Endodermal cell (in vitro differentiated cells): ENCODE measurements around the gene SYNJ2. TPM values are rescaled to one million over a fixed set of nuclear protein-coding genes. Genes with fewer than 3 reads are reported as not detected.
A peak's percentile ranks its signal among the peaks of the same experiment; 100 is the strongest.

Experiments
- DNase-seq: peaks from one replicate; pipeline ENCODE4 v3.0.0-alpha.2; 2017
- H3K27ac ChIP-seq: 2 replicates; pipeline ENCODE4 v1.5.1; 2013; ENCODE audit warnings: mild to moderate bottlenecking, low read depth, low read length, moderate library complexity
- H3K27me3 ChIP-seq: 2 replicates; pipeline ENCODE4 v1.6.1; 2013; ENCODE audit warnings: mild to moderate bottlenecking, low read length, moderate library complexity; ENCODE audit not compliant: insufficient read depth, control insufficient read depth, poor library complexity, severe bottlenecking
- H3K36me3 ChIP-seq: 2 replicates; pipeline ENCODE4 v1.7.0; 2013; ENCODE audit warnings: mild to moderate bottlenecking, low read length, moderate library complexity; ENCODE audit not compliant: control insufficient read depth, insufficient read depth
- H3K4me1 ChIP-seq: one replicate; pipeline ENCODE4 v1.7.0; 2013; ENCODE audit warnings: low read length; ENCODE audit not compliant: control insufficient read depth, insufficient read depth
- H3K4me3 ChIP-seq: 2 replicates; pipeline ENCODE4 v1.5.1; 2013; ENCODE audit warnings: mild to moderate bottlenecking, low read length, moderate library complexity
- H3K9ac ChIP-seq: 2 replicates; pipeline ENCODE4 v1.6.1; 2013; ENCODE audit warnings: mild to moderate bottlenecking, low read length, moderate library complexity; ENCODE audit not compliant: poor library complexity, severe bottlenecking; ENCODE audit errors: extremely low read depth
- H3K9me3 ChIP-seq: 2 replicates; pipeline ENCODE4 v1.6.1; 2013; ENCODE audit warnings: mild to moderate bottlenecking, low read length, moderate library complexity; ENCODE audit not compliant: control insufficient read depth
- H3K27ac Mint-ChIP-seq: 2 replicates; pipeline ENCODE4 v1.8.0; 2020; ENCODE audit warnings: mixed read lengths
- H3K27me3 Mint-ChIP-seq: 2 replicates; pipeline ENCODE4 v1.8.0; 2021; ENCODE audit warnings: mild to moderate bottlenecking, mixed read lengths; ENCODE audit not compliant: insufficient read depth
- H3K36me3 Mint-ChIP-seq: 2 replicates; pipeline ENCODE4 v1.8.0; 2020; ENCODE audit warnings: low read depth, mixed read lengths
- H3K4me1 Mint-ChIP-seq: 2 replicates; pipeline ENCODE4 v1.8.0; 2020; ENCODE audit warnings: mixed read lengths
- H3K4me3 Mint-ChIP-seq: 2 replicates; pipeline ENCODE4 v1.8.0; 2020; ENCODE audit warnings: mild to moderate bottlenecking, moderate library complexity, mixed read lengths
- H3K9me3 Mint-ChIP-seq: 2 replicates; pipeline ENCODE4 v1.8.0; 2020; ENCODE audit warnings: mild to moderate bottlenecking, mixed read lengths
- WGBS, 2 experiments: methylation state at CpG; one replicate each; pipeline versions ENCODE4 v1.1.5 to v1.1.7; 2013; ENCODE audit warnings: missing lambda C conversion rate in 2 of 2, mixed read lengths in 1 of 2; ENCODE audit not compliant: insufficient coverage in 1 of 2, insufficient read length in 1 of 2; 5-methylcytosine and 5-hydroxymethylcytosine counted together
- total RNA-seq, 2 donors: library from RNA; stranded (reverse); fragmentation: NEBNext Ultra II Directional in 1 of 2; extraction: Animal tissue kit (Norgen Biotek cat#: 25700) in 1 of 2; gene quantifications; 2 replicates in 1 of 2; 3 replicates in 1 of 2; pipeline ENCODE4 v1.2.1, GENCODE V29; 2021
- TF ChIP-seq, protein P1 (sequence below): fragments of 200-600 bp; sonication (generic); conservative IDR thresholded peaks from 2 replicates; pipeline ENCODE4 v1.5.0; 2021; ENCODE audit warnings: antibody characterized with exemption, mild to moderate bottlenecking

SYNJ2 gene
- total RNA-seq, 2 donors from 2014 or later: 21.2 to 32.8 TPM

DNA sequence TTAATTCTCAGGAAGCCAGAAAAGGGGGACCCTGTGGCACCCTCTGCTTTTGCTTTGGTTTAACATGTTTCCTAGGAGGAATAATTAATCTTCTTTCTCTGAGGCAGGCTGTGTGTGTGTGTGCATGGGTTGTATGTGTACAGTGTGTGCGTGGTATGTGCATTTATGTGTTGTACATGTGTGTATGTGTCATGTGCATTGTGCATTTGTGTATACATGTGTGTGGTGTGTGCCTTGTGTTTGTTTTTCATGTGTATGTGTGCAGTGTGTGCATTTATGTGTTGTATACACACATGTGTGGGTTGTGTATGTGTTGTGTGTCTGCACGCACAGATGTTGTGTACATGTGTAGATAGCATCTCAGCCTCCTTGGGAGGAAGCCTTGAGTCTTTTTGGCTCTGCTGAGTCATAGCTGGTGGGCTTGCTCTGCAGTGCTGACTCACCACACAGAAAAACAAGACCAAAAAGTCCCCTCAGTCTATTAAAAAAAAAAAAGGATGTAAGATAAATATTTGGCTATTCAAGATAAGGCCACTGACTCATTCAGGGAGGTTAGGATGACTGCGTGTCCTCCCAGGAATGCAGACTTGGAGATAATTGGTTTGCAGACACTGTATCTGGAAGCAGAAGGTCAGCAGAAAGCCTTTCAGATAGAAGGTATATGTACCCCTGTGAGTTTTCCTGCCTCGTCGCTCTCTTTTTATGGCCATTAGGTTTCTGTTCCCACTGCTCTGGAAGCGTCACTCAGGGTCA, 58.6 kb downstream of the SYNJ2 start:
- peaks cover 29% of the 10 kb centered on the region for H3K4me1 Mint-ChIP-seq
- no peaks in the 10 kb centered on the region for H3K9me3 Mint-ChIP-seq
- WGBS, 2 experiments: 84 to 85% methylated on average over 5 to 6 of the region's 6 CpGs
- Histone ChIP-seq H3K9me3 (no peaks in the 10 kb centered on the region), H3K9ac (peak overlapping the region; percentile 39), H3K36me3 (peaks cover 16% of the 10 kb centered on the region), H3K27ac (no peak overlapping the region), H3K4me1 (peaks cover 11% of the 10 kb centered on the region), H3K27me3 (no peaks in the 10 kb centered on the region), H3K4me3 (no peak overlapping the region)
- TF ChIP-seq, protein P1, sequence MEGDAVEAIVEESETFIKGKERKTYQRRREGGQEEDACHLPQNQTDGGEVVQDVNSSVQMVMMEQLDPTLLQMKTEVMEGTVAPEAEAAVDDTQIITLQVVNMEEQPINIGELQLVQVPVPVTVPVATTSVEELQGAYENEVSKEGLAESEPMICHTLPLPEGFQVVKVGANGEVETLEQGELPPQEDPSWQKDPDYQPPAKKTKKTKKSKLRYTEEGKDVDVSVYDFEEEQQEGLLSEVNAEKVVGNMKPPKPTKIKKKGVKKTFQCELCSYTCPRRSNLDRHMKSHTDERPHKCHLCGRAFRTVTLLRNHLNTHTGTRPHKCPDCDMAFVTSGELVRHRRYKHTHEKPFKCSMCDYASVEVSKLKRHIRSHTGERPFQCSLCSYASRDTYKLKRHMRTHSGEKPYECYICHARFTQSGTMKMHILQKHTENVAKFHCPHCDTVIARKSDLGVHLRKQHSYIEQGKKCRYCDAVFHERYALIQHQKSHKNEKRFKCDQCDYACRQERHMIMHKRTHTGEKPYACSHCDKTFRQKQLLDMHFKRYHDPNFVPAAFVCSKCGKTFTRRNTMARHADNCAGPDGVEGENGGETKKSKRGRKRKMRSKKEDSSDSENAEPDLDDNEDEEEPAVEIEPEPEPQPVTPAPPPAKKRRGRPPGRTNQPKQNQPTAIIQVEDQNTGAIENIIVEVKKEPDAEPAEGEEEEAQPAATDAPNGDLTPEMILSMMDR: no peak
- no peak overlapping the region for H3K4me3 Mint-ChIP-seq
- peak overlapping the region; percentile 90 for H3K27ac Mint-ChIP-seq
- peaks cover 24% of the 10 kb centered on the region for H3K36me3 Mint-ChIP-seq
- H3K27me3 Mint-ChIP-seq: no peaks in the 10 kb centered on the region
- DNase-seq: no peak

DNA sequence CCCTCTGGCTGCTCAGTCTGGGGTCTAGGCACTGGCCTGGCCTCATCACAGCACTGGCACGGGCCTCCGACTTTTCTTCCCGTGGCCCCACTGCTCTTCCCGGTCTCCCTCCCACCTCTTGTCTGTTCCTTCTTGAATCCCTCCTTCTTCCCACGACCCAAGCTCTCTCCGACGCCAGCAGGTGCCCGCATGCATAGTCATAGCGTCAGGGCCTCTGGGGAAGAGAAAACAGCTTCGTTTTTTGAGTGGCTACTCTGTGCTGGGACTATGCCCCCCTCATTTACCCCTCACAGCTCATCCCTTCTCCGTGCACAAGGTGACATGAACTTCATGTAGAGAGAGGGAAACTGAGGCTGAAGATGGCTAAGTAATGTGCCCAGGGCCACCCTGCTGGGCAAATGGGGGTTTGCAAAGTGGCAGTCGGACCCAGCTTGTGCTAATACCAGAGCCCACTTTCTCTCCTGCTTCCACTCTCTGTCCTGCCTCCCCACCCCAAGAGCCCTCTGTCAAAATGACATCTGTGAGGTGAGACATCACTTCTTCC, 59.2 kb downstream of the SYNJ2 start:
- no peak for DNase-seq
- no peak overlapping the region for H3K27ac ChIP-seq
- peaks cover 25% of the 10 kb centered on the region for H3K36me3 Mint-ChIP-seq
- H3K4me3 ChIP-seq: no peak overlapping the region
- TF ChIP-seq, protein P1: no peak
- no peak overlapping the region for H3K4me3 Mint-ChIP-seq
- no peaks in the 10 kb centered on the region for H3K27me3 Mint-ChIP-seq
- no peaks in the 10 kb centered on the region for H3K9me3 Mint-ChIP-seq
- H3K36me3 ChIP-seq: peaks cover 16% of the 10 kb centered on the region
- H3K4me1 ChIP-seq: peaks cover 11% of the 10 kb centered on the region
- peaks cover 29% of the 10 kb centered on the region for H3K4me1 Mint-ChIP-seq
- no peaks in the 10 kb centered on the region for H3K27me3 ChIP-seq
- H3K27ac Mint-ChIP-seq: peak overlapping the region; percentile 90
- 86 to 94% methylated on average over 8 to 12 of the region's 12 CpGs for WGBS, 2 experiments
- no peaks in the 10 kb centered on the region for H3K9me3 ChIP-seq
- H3K9ac ChIP-seq: peak overlapping the region; percentile 39

DNA sequence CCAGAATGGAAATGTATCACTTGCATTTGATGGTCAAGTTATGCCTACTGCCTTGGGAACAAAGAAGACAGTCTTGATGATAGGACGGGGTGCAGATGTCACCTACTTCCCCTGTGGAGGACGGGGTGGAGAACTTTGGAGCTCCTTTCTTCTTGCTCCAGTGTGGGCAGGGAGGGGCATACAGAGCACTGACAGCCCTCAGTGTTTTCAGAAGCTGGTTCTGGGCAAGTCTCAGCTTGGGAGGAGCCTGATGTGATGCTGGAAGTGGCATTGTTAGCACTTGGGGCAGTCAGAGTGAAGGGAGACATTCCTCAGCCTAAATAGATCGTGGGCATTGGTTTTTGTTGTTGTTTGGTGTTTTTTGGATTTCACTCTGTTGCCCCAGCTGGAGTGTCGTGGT, 59.7 kb downstream of the SYNJ2 start:
- H3K4me1 Mint-ChIP-seq: peaks cover 29% of the 10 kb centered on the region
- H3K9ac ChIP-seq: no peak overlapping the region
- 92% methylated on average over 4 of the region's 4 CpGs; no CpG with 5 or more reads in 1 of the 2 experiments for WGBS, 2 experiments

More for the DNA sequence above, 59.7 kb downstream of the SYNJ2 start:
- no peaks in the 10 kb centered on the region for H3K27me3 Mint-ChIP-seq
- Histone ChIP-seq H3K4me1 (peaks cover 11% of the 10 kb centered on the region), H3K4me3 (no peak overlapping the region), H3K36me3 (peaks cover 12% of the 10 kb centered on the region), H3K9me3 (no peaks in the 10 kb centered on the region), H3K27ac (no peak overlapping the region), H3K27me3 (no peaks in the 10 kb centered on the region)
- no peak for DNase-seq
- H3K27ac Mint-ChIP-seq: peak overlapping the region; percentile 48
- no peaks in the 10 kb centered on the region for H3K9me3 Mint-ChIP-seq
- H3K36me3 Mint-ChIP-seq: peaks cover 20% of the 10 kb centered on the region
- TF ChIP-seq, protein P1: no peak
- no peak overlapping the region for H3K4me3 Mint-ChIP-seq
